ENCODE data around the gene GPR25. TPM values are rescaled to one million over a fixed set of nuclear protein-coding genes. Genes with fewer than 3 reads are reported as not detected.

Gene GPR25
- total RNA-seq, 1 experiment from 2014 or later, result not detected

DNA sequence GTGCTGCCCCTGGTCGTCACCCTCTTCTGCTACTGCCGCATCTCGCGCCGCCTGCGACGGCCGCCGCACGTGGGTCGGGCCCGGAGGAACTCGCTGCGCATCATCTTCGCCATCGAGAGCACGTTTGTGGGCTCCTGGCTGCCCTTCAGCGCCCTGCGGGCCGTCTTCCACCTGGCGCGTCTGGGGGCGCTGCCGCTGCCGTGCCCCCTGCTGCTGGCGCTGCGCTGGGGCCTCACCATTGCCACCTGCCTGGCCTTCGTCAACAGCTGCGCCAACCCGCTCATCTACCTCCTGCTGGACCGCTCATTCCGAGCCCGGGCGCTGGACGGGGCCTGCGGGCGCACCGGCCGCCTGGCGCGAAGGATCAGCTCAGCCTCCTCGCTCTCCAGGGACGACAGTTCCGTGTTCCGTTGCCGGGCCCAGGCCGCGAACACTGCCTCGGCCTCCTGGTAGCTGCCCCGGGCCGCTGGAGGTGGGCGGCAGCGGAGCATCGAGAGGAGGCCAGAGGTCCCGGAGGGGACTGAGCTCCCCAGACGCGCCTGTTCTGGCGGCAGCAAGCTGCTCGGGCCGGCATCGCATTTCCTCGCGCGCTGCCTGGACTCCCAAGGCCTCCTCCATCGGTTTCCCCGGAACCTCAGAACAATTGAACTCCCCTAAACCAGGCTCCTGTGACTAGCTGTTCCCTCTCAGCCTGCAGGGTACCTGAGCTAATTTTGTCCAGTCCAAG is 1.1 kb downstream of the GPR25 start (continued):
- TF ChIP-seq CBFB (CRISPR knock-in tag; IDR thresholded peaks at IDR 0.05; ENCODE audit: low read depth) (no peak), ZNF263 (CRISPR knock-in tag; IDR thresholded peaks at IDR 0.05; ENCODE audit: low read depth) (peak; percentile 49; the same call in 1 of the 2 replicates), SOX15 (CRISPR knock-in tag; IDR thresholded peaks at IDR 0.05) (no peak), AFF4 (CRISPR knock-in tag; IDR thresholded peaks at IDR 0.05; ENCODE audit: borderline replicate concordance) (no peak), SP1 (CRISPR knock-in tag; conservative IDR thresholded peaks at IDR 0.05) (no peak), ZNF423 (CRISPR knock-in tag; IDR thresholded peaks at IDR 0.05) (no peak), GRHL2 (CRISPR knock-in tag; IDR thresholded peaks at IDR 0.05; ENCODE audit: insufficient replicate concordance, severe bottlenecking) (no peak), USF2 (CRISPR knock-in tag; IDR thresholded peaks at IDR 0.05) (no peak)
- TF ChIP-seq, protein P1, sequence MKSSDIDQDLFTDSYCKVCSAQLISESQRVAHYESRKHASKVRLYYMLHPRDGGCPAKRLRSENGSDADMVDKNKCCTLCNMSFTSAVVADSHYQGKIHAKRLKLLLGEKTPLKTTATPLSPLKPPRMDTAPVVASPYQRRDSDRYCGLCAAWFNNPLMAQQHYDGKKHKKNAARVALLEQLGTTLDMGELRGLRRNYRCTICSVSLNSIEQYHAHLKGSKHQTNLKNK (CRISPR knock-in tag; IDR thresholded peaks at IDR 0.05), result no peak
- TF ChIP-seq, protein P2, sequence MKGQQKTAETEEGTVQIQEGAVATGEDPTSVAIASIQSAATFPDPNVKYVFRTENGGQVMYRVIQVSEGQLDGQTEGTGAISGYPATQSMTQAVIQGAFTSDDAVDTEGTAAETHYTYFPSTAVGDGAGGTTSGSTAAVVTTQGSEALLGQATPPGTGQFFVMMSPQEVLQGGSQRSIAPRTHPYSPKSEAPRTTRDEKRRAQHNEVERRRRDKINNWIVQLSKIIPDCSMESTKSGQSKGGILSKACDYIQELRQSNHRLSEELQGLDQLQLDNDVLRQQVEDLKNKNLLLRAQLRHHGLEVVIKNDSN (CRISPR knock-in tag; IDR thresholded peaks at IDR 0.05), result no peak

DNA sequence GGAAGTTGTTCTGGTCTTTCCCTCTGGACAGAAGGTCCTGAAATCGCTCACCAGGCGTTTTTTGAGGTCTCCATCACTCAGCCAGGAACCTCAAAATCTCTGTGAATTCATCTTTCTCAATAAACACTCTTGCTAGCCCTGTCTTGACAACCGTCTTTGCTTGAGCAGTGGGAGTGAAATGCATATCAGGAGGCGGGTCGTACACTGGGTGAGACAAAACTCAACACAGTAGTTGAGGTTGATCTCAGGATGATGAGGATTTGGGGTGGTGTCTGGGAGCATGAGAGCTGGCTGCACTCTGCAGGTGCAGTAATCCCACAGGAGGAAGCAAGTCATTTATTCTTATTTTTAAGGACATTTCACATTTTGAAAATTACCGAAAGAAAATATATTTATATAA is 1.9 kb downstream of the GPR25 start:
- Mint-ChIP-seq H3K27ac (no peak overlapping the region), H3K4me3 (peak overlapping the region; percentile 20; the same call in 1 of the 2 replicates), H3K27me3 (ENCODE audit: low read depth) (peaks cover 42% of the 10 kb centered on the region), H3K4me1 (peaks cover 20% of the 10 kb centered on the region), H3K9me3 (no peaks in the 10 kb centered on the region), H3K36me3 (no peaks in the 10 kb centered on the region)
- CTCF ChIA-PET, result interaction anchor here (0.6 to 2.2 kb wide), 9 partner anchors 14 to 316 kb away, joined by 3 to 19 read pairs (median 7); no protein-coding TSS in a partner anchor
- POLR2A ChIA-PET, result interaction anchor here (1.0 to 1.1 kb wide), 2 partner anchors 14 to 17 kb away, joined by 5 to 8 read pairs; no protein-coding TSS in a partner anchor
- no peak for ATAC-seq
- DNase-seq (ENCODE audit: low spot score), result no peak
- TF ChIP-seq SMAD4 (CRISPR knock-in tag; IDR thresholded peaks at IDR 0.05), result no peak
- TF ChIP-seq, protein P3, sequence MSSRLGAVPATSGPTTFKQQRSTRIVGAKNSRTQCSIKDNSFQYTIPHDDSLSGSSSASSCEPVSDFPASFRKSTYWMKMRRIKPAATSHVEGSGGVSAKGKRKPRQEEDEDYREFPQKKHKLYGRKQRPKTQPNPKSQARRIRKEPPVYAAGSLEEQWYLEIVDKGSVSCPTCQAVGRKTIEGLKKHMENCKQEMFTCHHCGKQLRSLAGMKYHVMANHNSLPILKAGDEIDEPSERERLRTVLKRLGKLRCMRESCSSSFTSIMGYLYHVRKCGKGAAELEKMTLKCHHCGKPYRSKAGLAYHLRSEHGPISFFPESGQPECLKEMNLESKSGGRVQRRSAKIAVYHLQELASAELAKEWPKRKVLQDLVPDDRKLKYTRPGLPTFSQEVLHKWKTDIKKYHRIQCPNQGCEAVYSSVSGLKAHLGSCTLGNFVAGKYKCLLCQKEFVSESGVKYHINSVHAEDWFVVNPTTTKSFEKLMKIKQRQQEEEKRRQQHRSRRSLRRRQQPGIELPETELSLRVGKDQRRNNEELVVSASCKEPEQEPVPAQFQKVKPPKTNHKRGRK (CRISPR knock-in tag; IDR thresholded peaks at IDR 0.05; ENCODE audit: borderline replicate concordance), result no peak
- TF ChIP-seq, protein P4, sequence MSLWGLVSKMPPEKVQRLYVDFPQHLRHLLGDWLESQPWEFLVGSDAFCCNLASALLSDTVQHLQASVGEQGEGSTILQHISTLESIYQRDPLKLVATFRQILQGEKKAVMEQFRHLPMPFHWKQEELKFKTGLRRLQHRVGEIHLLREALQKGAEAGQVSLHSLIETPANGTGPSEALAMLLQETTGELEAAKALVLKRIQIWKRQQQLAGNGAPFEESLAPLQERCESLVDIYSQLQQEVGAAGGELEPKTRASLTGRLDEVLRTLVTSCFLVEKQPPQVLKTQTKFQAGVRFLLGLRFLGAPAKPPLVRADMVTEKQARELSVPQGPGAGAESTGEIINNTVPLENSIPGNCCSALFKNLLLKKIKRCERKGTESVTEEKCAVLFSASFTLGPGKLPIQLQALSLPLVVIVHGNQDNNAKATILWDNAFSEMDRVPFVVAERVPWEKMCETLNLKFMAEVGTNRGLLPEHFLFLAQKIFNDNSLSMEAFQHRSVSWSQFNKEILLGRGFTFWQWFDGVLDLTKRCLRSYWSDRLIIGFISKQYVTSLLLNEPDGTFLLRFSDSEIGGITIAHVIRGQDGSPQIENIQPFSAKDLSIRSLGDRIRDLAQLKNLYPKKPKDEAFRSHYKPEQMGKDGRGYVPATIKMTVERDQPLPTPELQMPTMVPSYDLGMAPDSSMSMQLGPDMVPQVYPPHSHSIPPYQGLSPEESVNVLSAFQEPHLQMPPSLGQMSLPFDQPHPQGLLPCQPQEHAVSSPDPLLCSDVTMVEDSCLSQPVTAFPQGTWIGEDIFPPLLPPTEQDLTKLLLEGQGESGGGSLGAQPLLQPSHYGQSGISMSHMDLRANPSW (CRISPR knock-in tag; conservative IDR thresholded peaks at IDR 0.05; ENCODE audit: low read depth), result no peak
- no peak for TF ChIP-seq NR1H2 (CRISPR knock-in tag; IDR thresholded peaks at IDR 0.05)
- TF ChIP-seq, protein P5, sequence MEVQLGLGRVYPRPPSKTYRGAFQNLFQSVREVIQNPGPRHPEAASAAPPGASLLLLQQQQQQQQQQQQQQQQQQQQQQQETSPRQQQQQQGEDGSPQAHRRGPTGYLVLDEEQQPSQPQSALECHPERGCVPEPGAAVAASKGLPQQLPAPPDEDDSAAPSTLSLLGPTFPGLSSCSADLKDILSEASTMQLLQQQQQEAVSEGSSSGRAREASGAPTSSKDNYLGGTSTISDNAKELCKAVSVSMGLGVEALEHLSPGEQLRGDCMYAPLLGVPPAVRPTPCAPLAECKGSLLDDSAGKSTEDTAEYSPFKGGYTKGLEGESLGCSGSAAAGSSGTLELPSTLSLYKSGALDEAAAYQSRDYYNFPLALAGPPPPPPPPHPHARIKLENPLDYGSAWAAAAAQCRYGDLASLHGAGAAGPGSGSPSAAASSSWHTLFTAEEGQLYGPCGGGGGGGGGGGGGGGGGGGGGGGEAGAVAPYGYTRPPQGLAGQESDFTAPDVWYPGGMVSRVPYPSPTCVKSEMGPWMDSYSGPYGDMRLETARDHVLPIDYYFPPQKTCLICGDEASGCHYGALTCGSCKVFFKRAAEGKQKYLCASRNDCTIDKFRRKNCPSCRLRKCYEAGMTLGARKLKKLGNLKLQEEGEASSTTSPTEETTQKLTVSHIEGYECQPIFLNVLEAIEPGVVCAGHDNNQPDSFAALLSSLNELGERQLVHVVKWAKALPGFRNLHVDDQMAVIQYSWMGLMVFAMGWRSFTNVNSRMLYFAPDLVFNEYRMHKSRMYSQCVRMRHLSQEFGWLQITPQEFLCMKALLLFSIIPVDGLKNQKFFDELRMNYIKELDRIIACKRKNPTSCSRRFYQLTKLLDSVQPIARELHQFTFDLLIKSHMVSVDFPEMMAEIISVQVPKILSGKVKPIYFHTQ (CRISPR knock-in tag; IDR thresholded peaks at IDR 0.05), result no peak
- TF ChIP-seq TCF7 (CRISPR knock-in tag; IDR thresholded peaks at IDR 0.05; ENCODE audit: low read depth), result no peak
- TF ChIP-seq MYBL2 (CRISPR knock-in tag; IDR thresholded peaks at IDR 0.05), result no peak
- TF ChIP-seq, protein P2 (CRISPR knock-in tag; IDR thresholded peaks at IDR 0.05), result no peak
- TF ChIP-seq ZNF219 (CRISPR knock-in tag; IDR thresholded peaks at IDR 0.05; ENCODE audit: borderline replicate concordance), result no peak
- TF ChIP-seq FOXJ3 (CRISPR knock-in tag; IDR thresholded peaks at IDR 0.05; ENCODE audit: borderline replicate concordance), result no peak
- TF ChIP-seq, protein P1 (CRISPR knock-in tag; IDR thresholded peaks at IDR 0.05), result no peak

Data from WTC11 (cell line).